Tibial nerve (tissue), 4 donors: ENCODE data around the gene CNOT9. TPM values are rescaled to one million over a fixed set of nuclear protein-coding genes. Genes with fewer than 3 reads are reported as not detected.

Experiments
- DNase-seq, 2 donors: peaks; one replicate each; pipeline ENCODE4 v3.0.0-alpha.2; 2019; ENCODE audit warnings: low spot score in 2 of 2
- H3K27ac ChIP-seq, 4 donors: fragments of 200-600 bp; sonication (generic) in 3 of 4; one replicate each; pipeline ENCODE4 v1.5.1; 2017 to 2019; ENCODE audit warnings: mild to moderate bottlenecking in 1 of 4
- H3K27me3 ChIP-seq, 2 donors: fragments of 200-600 bp; sonication (generic) in 1 of 2; one replicate each; pipeline versions ENCODE4 v1.5.1 to v1.6.0; 2017 to 2019
- H3K36me3 ChIP-seq, 3 donors: fragments of 200-600 bp; sonication (generic); one replicate each; pipeline ENCODE4 v1.5.1; 2018 to 2019
- H3K4me1 ChIP-seq, 4 donors: fragments of 200-600 bp; sonication (generic) in 3 of 4; one replicate each; pipeline ENCODE4 v1.5.1; 2017 to 2019
- H3K4me3 ChIP-seq, 4 donors: fragments of 200-600 bp; sonication (generic) in 3 of 4; one replicate each; pipeline ENCODE4 v1.5.1; 2017 to 2019; ENCODE audit warnings: mild to moderate bottlenecking in 1 of 4, moderate library complexity in 1 of 4
- H3K9me3 ChIP-seq, 4 donors: fragments of 200-600 bp; sonication (generic) in 3 of 4; one replicate each; pipeline ENCODE4 v1.5.1; 2017 to 2019
- CTCF ChIP-seq, 5 experiments: fragments of 200-600 bp in 3 of 5; fragments of 450-650 bp in 2 of 5; sonication (generic) in 3 of 5; IDR thresholded peaks; one replicate each; pipeline ENCODE4 v1.5.1; 2016 to 2019; ENCODE audit warnings: antibody characterized with exemption in 5 of 5, mild to moderate bottlenecking in 3 of 5, moderate library complexity in 2 of 5
- EP300 ChIP-seq, 2 donors: sonication (generic); formaldehyde crosslinking; IDR thresholded peaks; one replicate each; pipeline ENCODE4 v1.6.1; 2017; ENCODE audit warnings: antibody characterized with exemption in 2 of 2, mild to moderate bottlenecking in 1 of 2
- POLR2A ChIP-seq, 2 donors: fragments of 450-650 bp; IDR thresholded peaks; one replicate each; pipeline ENCODE4 v1.6.1; 2017; ENCODE audit warnings: antibody characterized with exemption in 2 of 2, mild to moderate bottlenecking in 2 of 2, moderate library complexity in 2 of 2
- WGBS, 2 donors: methylation state at CpG; one replicate each; pipeline ENCODE4 v1.1.5; 2018; 5-methylcytosine and 5-hydroxymethylcytosine counted together
- total RNA-seq, 4 donors: library from RNA; depleted of rRNA; stranded (reverse); fragments of >200 nt; gene quantifications; one replicate each; pipeline ENCODE4 v1.1.0, GENCODE V29; 2016

The CNOT9 gene
- total RNA-seq, 4 donors from 2014 or later: 34.2 to 66.4 (median 39.7) TPM

GRCh38 chr2:218585541-218585940 is 16.9 kb downstream of the CNOT9 start:
- Histone ChIP-seq H3K4me3 (no peak overlapping the region), H3K4me1 (no peaks in the 10 kb centered on the region), H3K27me3 (no peaks in the 10 kb centered on the region), H3K36me3 (peaks cover 0 to 90% (median 23%) of the 10 kb centered on the region in 3 donors), H3K9me3 (no peaks in the 10 kb centered on the region), H3K27ac (no peak overlapping the region)
- no peak for DNase-seq
- TF ChIP-seq CTCF (IDR thresholded peaks at IDR 0.05): no peak
- no peak for TF ChIP-seq EP300 (IDR thresholded peaks at IDR 0.05)
- TF ChIP-seq POLR2A (IDR thresholded peaks at IDR 0.05): no peak
- 93 to 96% methylated on average over 1 of the region's 1 CpG for WGBS, 2 donors

- Histone ChIP-seq H3K4me3 (no peak overlapping the region), H3K27me3 (no peaks in the 10 kb centered on the region), H3K36me3 (no peaks in the 10 kb centered on the region), H3K27ac (no peak overlapping the region), H3K9me3 (no peaks in the 10 kb centered on the region), H3K4me1 (peaks cover 0 to 19% (median 0%) of the 10 kb centered on the region in 4 donors)
- TF ChIP-seq POLR2A (IDR thresholded peaks at IDR 0.05): no peak
- TF ChIP-seq EP300 (IDR thresholded peaks at IDR 0.05): no peak
- no peak for TF ChIP-seq CTCF (IDR thresholded peaks at IDR 0.05)
- no peak for DNase-seq
- WGBS, 2 donors: 69 to 89% methylated on average over 2 of the region's 2 CpGs
Measured at GRCh38 chr2:218605432-218605831, 36.8 kb downstream of the CNOT9 start.

GRCh38 chr2:218607436-218608115 is 38.9 kb downstream of the CNOT9 start, which contains the start of gene PLCD4:
Gene PLCD4, plus strand, starts transcription at chr2:218607899. Its CDS starts 7,841 bp downstream, at chr2:218615740.
- WGBS, 2 donors: 10 to 11% methylated on average over 8 of the region's 8 CpGs
- no peaks in the 10 kb centered on the region for H3K9me3 ChIP-seq
- peak within 1 kb of the TSS in 1 of 4 donors; percentile 39 for H3K4me3 ChIP-seq
- H3K27me3 ChIP-seq: no peaks in the 10 kb centered on the region
- TF ChIP-seq POLR2A (IDR thresholded peaks at IDR 0.05): no peak
- TF ChIP-seq CTCF (IDR thresholded peaks at IDR 0.05): no peak
- TF ChIP-seq EP300 (IDR thresholded peaks at IDR 0.05): peak in 1 of 2 donors; percentile 45
- no peaks in the 10 kb centered on the region for H3K36me3 ChIP-seq
- H3K27ac ChIP-seq: peak within 1 kb of the TSS in 3 of 4 donors; percentile 20 to 80 (median 49)
- peaks cover 0 to 19% (median 0%) of the 10 kb centered on the region in 4 donors for H3K4me1 ChIP-seq
- peak in 1 of 2 donors; percentile 31 for DNase-seq

GRCh38 chr2:218615868-218616315 is 47.3 kb downstream of the CNOT9 start:
- H3K27me3 ChIP-seq: no peaks in the 10 kb centered on the region

More at GRCh38 chr2:218615868-218616315, 47.3 kb downstream of the CNOT9 start:
- peaks cover 0 to 19% (median 0%) of the 10 kb centered on the region in 3 donors for H3K36me3 ChIP-seq
- H3K4me3 ChIP-seq: no peak overlapping the region
- TF ChIP-seq POLR2A (IDR thresholded peaks at IDR 0.05) (no peak), EP300 (IDR thresholded peaks at IDR 0.05) (no peak), CTCF (IDR thresholded peaks at IDR 0.05) (no peak)
- no peaks in the 10 kb centered on the region for H3K4me1 ChIP-seq
- no peaks in the 10 kb centered on the region for H3K9me3 ChIP-seq
- 74 to 86% methylated on average over 6 of the region's 6 CpGs for WGBS, 2 donors
- H3K27ac ChIP-seq: no peak overlapping the region
- no peak for DNase-seq
